IMR-90 (cell line): ENCODE data around the gene TXNDC5.

Source experiments
- CEBPB ChIP-seq: IDR thresholded peaks from 2 replicates; pipeline ENCODE4 v1.6.1; 2012; ENCODE audit warnings: low read depth, low read length, improper control_type of control experiment
- CHD1 ChIP-seq: IDR thresholded peaks from 2 replicates; pipeline ENCODE4 v1.6.1; 2012; ENCODE audit warnings: low read depth, low read length, improper control_type of control experiment
- CTCF ChIP-seq: conservative IDR thresholded peaks from 2 replicates; pipeline ENCODE4 v1.5.1; 2012; ENCODE audit warnings: mild to moderate bottlenecking, low read depth, low read length, improper control_type of control experiment
- ELK1 ChIP-seq: fragments of 150-350 bp; IDR thresholded peaks from 2 replicates; pipeline ENCODE4 v1.6.1; 2016; ENCODE audit warnings: low read depth, mild to moderate bottlenecking, low read length, moderate library complexity, borderline replicate concordance
- MAFK ChIP-seq: IDR thresholded peaks from 2 replicates; pipeline ENCODE4 v1.6.1; 2012; ENCODE audit warnings: low read depth, low read length, improper control_type of control experiment
- MAZ ChIP-seq: IDR thresholded peaks from 2 replicates; pipeline ENCODE4 v1.6.1; 2012; ENCODE audit warnings: low read depth, mild to moderate bottlenecking, low read length, improper control_type of control experiment, moderate library complexity, borderline replicate concordance
- MXI1 ChIP-seq: IDR thresholded peaks from 2 replicates; pipeline ENCODE4 v1.6.1; 2012; ENCODE audit warnings: low read depth, mild to moderate bottlenecking, low read length, moderate library complexity, borderline replicate concordance
- POLR2A ChIP-seq: IDR thresholded peaks from 2 replicates; pipeline ENCODE4 v1.6.1; 2012; ENCODE audit warnings: mild to moderate bottlenecking, low read depth, low read length
- RAD21 ChIP-seq: IDR thresholded peaks from 2 replicates; pipeline ENCODE4 v1.6.1; 2012; ENCODE audit warnings: low read length, improper control_type of control experiment
- RCOR1 ChIP-seq: IDR thresholded peaks from 2 replicates; pipeline ENCODE4 v1.6.1; 2012; ENCODE audit warnings: mild to moderate bottlenecking, low read length, improper control_type of control experiment; ENCODE audit not compliant: insufficient replicate concordance
- RFX5 ChIP-seq: IDR thresholded peaks from 2 replicates; pipeline ENCODE4 v1.8.0; 2012; ENCODE audit warnings: low read depth, mild to moderate bottlenecking, low read length, moderate library complexity
- USF2 ChIP-seq: fragments of 150-350 bp; IDR thresholded peaks from 2 replicates; pipeline ENCODE4 v1.6.1; 2017; ENCODE audit warnings: mild to moderate bottlenecking, antibody characterized with exemption, low read length, low read depth

GRCh38 chr6:7914311-7914710, 3.7 kb upstream of the TXNDC5 start:
- TF ChIP-seq CTCF (no peak), CHD1 (no peak), RAD21 (no peak), RFX5 (no peak), MAZ (no peak), POLR2A (no peak), MAFK (no peak), RCOR1 (no peak), ELK1 (no peak), MXI1 (no peak), USF2 (no peak), CEBPB (no peak)
